AG04449 (cell line): ENCODE measurements around the gene PPFIBP1.
"Not testable (repeated sequence)": the region's sequence is repeated elsewhere in the genome, so short reads cannot be mapped to it uniquely, and the experiment has no call there.

ENCODE experiments used
- CTCF ChIA-PET: fragments of 350-600 bp; formaldehyde crosslinking; extraction: SDS; loops from one replicate; lab custom pipeline; 2021; ENCODE audit warnings: antibody characterized with exemption; lab: Yijun Ruan, JAX
- POLR2A ChIA-PET: fragments of 400-600, 350-600 bp; formaldehyde crosslinking; extraction: SDS; loops from one replicate; lab custom pipeline; 2020; ENCODE audit warnings: antibody characterized with exemption, inconsistent platforms; lab: Yijun Ruan, JAX
- DNase-seq: peaks from one replicate; pipeline ENCODE4 v3.0.0-alpha.2; 2010; ENCODE audit warnings: low read depth, low spot score
- H3K4me3 ChIP-seq: 2 replicates; pipeline ENCODE4 v1.5.1; 2011; ENCODE audit warnings: low read depth, mild to moderate bottlenecking, control low read depth, low read length
- TF ChIP-seq, protein P1 (sequence below): IDR thresholded peaks from one replicate; pipeline ENCODE4 v1.5.1; 2011; ENCODE audit warnings: mild to moderate bottlenecking, moderate library complexity, low read length, control low read depth, inconsistent platforms; ENCODE audit not compliant: insufficient read depth; ENCODE audit errors: missing control alignments

PPFIBP1 gene

DNA sequence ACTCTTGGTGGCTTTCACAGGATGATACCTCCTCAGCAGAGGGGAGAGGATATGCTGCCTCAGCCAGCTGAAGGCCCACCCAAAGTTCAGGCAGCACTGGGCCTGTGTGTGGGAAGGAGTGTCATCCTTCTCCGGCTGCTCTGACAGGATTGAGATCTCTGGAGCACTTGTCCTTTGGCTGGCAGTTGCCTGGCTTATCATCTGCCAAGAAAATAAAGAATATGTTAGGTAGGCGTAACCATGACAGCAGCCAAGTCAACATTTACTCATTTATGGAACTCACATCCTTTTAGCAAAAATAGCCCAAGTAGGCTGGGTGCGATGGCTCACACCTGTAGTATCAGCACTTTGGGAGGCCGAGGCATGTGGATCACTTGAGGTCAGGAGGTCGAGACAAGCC is 68.5 kb downstream of the PPFIBP1 start:
- H3K4me3 ChIP-seq = no peak overlapping the region
- DNase-seq = no peak
- ChIA-PET CTCF (no interaction called here), POLR2A (no interaction called here)
- TF ChIP-seq, protein P1, sequence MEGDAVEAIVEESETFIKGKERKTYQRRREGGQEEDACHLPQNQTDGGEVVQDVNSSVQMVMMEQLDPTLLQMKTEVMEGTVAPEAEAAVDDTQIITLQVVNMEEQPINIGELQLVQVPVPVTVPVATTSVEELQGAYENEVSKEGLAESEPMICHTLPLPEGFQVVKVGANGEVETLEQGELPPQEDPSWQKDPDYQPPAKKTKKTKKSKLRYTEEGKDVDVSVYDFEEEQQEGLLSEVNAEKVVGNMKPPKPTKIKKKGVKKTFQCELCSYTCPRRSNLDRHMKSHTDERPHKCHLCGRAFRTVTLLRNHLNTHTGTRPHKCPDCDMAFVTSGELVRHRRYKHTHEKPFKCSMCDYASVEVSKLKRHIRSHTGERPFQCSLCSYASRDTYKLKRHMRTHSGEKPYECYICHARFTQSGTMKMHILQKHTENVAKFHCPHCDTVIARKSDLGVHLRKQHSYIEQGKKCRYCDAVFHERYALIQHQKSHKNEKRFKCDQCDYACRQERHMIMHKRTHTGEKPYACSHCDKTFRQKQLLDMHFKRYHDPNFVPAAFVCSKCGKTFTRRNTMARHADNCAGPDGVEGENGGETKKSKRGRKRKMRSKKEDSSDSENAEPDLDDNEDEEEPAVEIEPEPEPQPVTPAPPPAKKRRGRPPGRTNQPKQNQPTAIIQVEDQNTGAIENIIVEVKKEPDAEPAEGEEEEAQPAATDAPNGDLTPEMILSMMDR = no peak

DNA sequence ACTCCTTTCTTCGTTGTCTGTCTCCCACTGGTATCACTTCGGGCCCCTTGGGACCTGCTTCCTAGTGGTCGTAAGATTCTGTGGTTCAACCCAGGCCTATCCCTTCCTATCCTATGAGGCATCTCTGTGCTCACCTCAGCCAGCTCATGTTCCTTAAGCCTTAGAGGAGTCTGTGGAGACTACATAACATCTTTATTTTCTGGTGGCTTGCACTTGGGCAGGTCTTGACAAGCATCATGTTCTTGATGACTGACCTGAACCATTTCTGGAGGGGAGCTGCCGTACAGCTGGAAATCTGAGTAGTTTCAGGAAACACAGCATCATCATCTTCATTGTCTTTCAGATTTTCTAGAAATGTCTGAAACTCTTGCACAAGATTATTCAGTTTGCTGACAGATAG is 69.3 kb downstream of the PPFIBP1 start:
- ChIA-PET CTCF (interaction anchor here (1.0 kb wide), 1 partner anchor 16 kb away, joined by 3 read pairs; no protein-coding TSS in a partner anchor), POLR2A (no interaction called here)
- H3K4me3 ChIP-seq = no peak overlapping the region
- TF ChIP-seq, protein P1 = no peak
- DNase-seq = no peak

DNA sequence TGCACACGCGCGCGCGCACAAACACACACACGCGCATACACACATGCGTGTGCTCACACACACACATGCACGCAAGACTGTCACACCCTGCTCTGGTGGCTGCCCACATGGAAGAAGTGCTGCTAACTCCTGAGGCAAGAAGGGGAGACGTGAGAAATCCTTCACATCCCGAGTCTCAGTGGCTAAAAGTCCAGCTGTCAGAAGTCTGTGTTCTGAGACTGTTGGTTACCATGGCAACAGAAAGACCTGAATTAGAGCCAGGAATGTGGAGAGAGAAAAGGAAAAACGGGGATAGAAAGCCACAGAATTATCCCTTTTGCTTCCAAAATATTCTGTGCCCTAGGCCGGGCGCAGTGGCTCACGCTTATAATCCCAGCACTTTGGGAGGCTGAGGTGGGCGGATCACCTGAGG is 71.2 kb downstream of the PPFIBP1 start:
- TF ChIP-seq, protein P1 = no peak
- no peak overlapping the region for H3K4me3 ChIP-seq
- DNase-seq = no peak
- ChIA-PET POLR2A (no interaction called here), CTCF (interaction anchor here (1.0 kb wide), 1 partner anchor 171 kb away, joined by 5 read pairs; no protein-coding TSS in a partner anchor)

DNA sequence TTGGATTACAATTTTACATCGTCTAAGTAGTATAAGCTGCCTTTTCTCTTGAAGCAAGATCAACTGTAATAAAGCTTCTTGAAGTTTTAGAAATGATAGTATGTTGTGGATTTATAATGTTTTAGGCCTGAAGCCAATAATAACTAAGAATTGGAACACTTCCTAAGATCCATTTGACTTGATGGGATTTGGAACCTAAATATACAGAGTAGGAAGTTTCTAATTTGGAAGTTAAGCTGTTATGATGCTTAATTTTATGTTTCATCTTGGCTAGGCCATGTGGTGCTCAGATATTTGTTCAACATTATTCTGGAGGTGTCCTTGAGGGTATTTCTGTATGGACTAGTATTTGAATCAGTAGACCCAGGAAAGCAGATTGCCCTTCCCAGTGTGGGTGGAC is 74.9 kb downstream of the PPFIBP1 start:
- H3K4me3 ChIP-seq, DNase-seq, POLR2A ChIA-PET: not testable (repeated sequence)
- CTCF ChIA-PET = interaction anchor here (1.1 to 1.4 kb wide), 2 partner anchors 8 to 37 kb away, joined by 3 to 4 read pairs; no protein-coding TSS in a partner anchor

DNA sequence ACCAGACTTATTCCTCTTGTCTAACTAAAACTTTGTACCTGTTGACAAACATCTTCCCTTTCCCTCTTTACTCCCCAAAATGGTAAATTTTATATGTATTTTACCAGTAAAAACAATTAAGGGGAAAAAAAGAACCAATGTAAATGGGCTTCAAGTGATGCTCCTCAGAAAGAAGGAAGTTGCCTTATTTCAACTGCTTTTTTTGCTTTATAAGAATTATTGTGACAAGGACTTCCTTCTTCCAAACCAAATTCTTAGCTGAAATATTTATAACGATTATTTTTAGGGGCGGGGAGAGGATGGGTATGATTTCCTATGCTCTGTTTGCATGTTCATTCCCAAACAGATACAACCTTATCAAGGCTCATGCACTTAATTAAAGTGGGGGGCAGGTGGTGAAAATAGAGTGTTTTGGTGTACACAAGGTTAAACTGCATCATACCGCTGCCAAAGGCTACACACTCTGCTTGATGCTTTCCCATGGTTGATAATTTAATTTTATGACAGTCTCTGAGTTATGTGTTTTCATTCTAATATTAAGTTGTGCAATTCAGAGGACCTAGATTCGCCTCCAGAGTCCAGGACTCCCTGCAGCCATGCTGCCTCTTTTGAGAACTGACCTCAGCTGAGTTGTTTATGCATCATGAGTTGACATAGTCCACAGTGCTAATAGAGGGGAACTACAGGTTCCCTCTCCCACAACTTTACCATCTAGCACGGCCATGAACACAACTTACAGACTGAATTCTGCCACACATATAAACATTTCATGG is 77.2 kb downstream of the PPFIBP1 start:
- CTCF ChIA-PET, DNase-seq, H3K4me3 ChIP-seq, POLR2A ChIA-PET: not testable (repeated sequence)

DNA sequence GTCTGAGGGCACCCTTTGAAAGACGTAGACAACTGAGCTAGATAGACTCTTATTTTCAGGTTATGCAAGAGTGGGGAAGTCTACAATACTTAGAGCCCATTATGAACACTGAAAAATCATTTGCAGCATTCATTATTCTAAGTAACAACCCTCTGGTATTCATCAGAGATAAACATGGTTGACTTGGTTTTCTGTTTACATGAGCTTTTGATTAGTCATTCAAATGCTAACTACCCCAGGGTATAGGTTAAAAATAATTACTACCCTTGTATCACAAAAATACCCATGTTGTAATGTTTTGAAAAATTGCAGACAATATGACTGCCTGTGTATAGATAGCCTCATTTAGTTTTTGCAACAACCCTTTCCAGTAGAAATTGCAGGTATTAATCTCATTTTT is 78.5 kb downstream of the PPFIBP1 start:
- no peak for DNase-seq
- ChIA-PET CTCF (no interaction called here), POLR2A (no interaction called here)

DNA sequence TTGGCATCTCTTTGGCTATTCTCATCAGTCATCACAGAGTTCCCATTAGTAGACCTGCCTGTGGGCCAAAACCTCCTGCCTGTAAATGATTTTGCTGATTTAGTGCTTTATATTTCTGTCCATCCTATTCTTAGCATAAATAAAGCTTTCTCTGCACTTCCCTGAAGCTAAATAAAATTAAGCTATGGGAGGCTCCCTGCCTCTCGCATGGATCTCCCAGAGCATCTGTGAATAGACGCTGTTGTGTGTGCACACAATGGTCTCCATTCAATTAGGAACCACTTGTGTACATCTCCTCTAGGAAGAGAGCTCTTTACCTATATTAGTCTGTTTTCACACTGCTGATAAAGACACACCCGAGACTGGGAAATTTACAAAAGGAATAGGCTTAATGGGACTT is 80.4 kb downstream of the PPFIBP1 start:
- no peak overlapping the region for H3K4me3 ChIP-seq
- CTCF ChIA-PET = interaction anchor here (0.9 to 1.2 kb wide), 2 partner anchors 22 to 220 kb away, joined by 3 read pairs; no protein-coding TSS in a partner anchor
- POLR2A ChIA-PET = no interaction called here
- TF ChIP-seq, protein P1 = no peak
- DNase-seq = no peak

More for the DNA sequence above, 78.5 kb downstream of the PPFIBP1 start:
- no peak overlapping the region for H3K4me3 ChIP-seq
- TF ChIP-seq, protein P1 = no peak
